HCT116 (cell line): ENCODE measurements around the gene MEN1. TPM values are rescaled to one million over a fixed set of nuclear protein-coding genes. Genes with fewer than 3 reads are reported as not detected.

Experiments used
- ATAC-seq: fragments of 200-7000 bp; cut with Tn5 transposase; 2 replicates; pipeline ENCODE4 v1.9.1; 2020; ENCODE audit warnings: mild to moderate bottlenecking, moderate library complexity
- BruUV-seq: library from RNA; stranded (reverse); fragments of 400-500 nt; replicated peaks from 2 replicates; lab custom pipeline; 2021; lab: Mats Ljungman, UMichigan
- CTCF ChIA-PET: fragments of 300-600 bp; sonication (Branson Sonifier 250); formaldehyde crosslinking; loops from one replicate; lab custom pipeline; 2021; ENCODE audit warnings: antibody characterized with exemption; lab: Charles Lee
- POLR2A ChIA-PET: fragments of 300-600, 350-600 bp; sonication (Branson Sonifier 250); formaldehyde crosslinking; loops from one replicate; lab custom pipeline; 2021; ENCODE audit warnings: antibody characterized with exemption; lab: Charles Lee
- RAD21 ChIA-PET, 2 experiments: fragments of 300-600 bp; sonication (Branson Sonifier 250); formaldehyde crosslinking; loops; one replicate each; lab custom pipeline; 2023; ENCODE audit warnings: low total read pairs in 2 of 2; ENCODE audit not compliant: uncharacterized antibody in 2 of 2, unreplicated experiment in 2 of 2, low non-redundant PET in 1 of 2; lab: Charles Lee
- DNase-seq: peaks from one replicate; pipeline ENCODE4 v3.0.0-alpha.2; 2010; ENCODE audit warnings: low read depth, low spot score
- H2AFZ ChIP-seq: fragments of 200-600 bp; shearing (Covaris generic), sonication (generic); 2 replicates; pipeline ENCODE4 v1.6.1; 2017; ENCODE audit warnings: low read depth, mixed run types, mixed read lengths, antibody characterized with exemption, low read length; ENCODE audit not compliant: poor library complexity, severe bottlenecking
- H3K27ac ChIP-seq: 2 replicates; pipeline ENCODE4 v1.5.1; 2012; ENCODE audit warnings: low read depth, low read length
- H3K27me3 ChIP-seq: fragments of 200-600 bp; sonication (generic); 2 replicates; pipeline ENCODE4 v1.6.1; 2016; ENCODE audit warnings: mixed run types, low read length, mixed read lengths; ENCODE audit not compliant: insufficient read depth
- H3K36me3 ChIP-seq, 2 experiments: fragments of 200-500 bp in 1 of 2; fragments of 200-600 bp in 1 of 2; sonication (Bioruptor generic) in 1 of 2; sonication (generic) in 1 of 2; 2 replicates each; pipeline versions ENCODE4 v1.5.1 to v1.6.1; 2014 to 2016; ENCODE audit warnings: low read length in 2 of 2, inconsistent platforms in 1 of 2, mixed read lengths in 1 of 2, mixed run types in 1 of 2; ENCODE audit not compliant: insufficient read depth in 2 of 2, control insufficient read depth in 1 of 2
- H3K4me1 ChIP-seq, 2 experiments: fragments of 200-600 bp in 1 of 2; sonication (generic) in 1 of 2; 2 replicates each; pipeline versions ENCODE4 v1.5.1 to v1.6.1; 2012 to 2017; ENCODE audit warnings: low read length in 2 of 2, inconsistent platforms in 1 of 2, mild to moderate bottlenecking in 1 of 2, mixed read lengths in 1 of 2, mixed run types in 1 of 2, moderate library complexity in 1 of 2; ENCODE audit not compliant: insufficient read depth in 2 of 2, control insufficient read depth in 1 of 2
- H3K4me2 ChIP-seq: fragments of 200-600 bp; sonication (generic); 2 replicates; pipeline ENCODE4 v1.6.1; 2017; ENCODE audit warnings: mixed run types, low read length, mixed read lengths
- H3K4me3 ChIP-seq, 2 experiments: fragments of 200-600 bp in 1 of 2; sonication (generic) in 1 of 2; replicated peaks in 1 of 2; 2 replicates each; pipeline ENCODE4 v1.5.1; 2011 to 2016; ENCODE audit warnings: low read length in 2 of 2, control low read depth in 1 of 2, low read depth in 1 of 2, mild to moderate bottlenecking in 1 of 2, mixed read lengths in 1 of 2, mixed run types in 1 of 2
- H3K79me2 ChIP-seq: fragments of 200-600 bp; sonication (generic); 2 replicates; pipeline ENCODE4 v1.6.1; 2017; ENCODE audit warnings: mild to moderate bottlenecking, mixed run types, low read length, moderate library complexity, mixed read lengths; ENCODE audit not compliant: insufficient read depth
- H3K9ac ChIP-seq: fragments of 200-600 bp; sonication (generic); 2 replicates; pipeline ENCODE4 v1.6.1; 2016; ENCODE audit warnings: low read length, mixed read lengths
- H3K9me2 ChIP-seq: fragments of 200-600 bp; sonication (generic), shearing (Covaris generic); 2 replicates; pipeline ENCODE4 v1.6.1; 2017; ENCODE audit warnings: mixed run types, mild to moderate bottlenecking, moderate library complexity; ENCODE audit not compliant: insufficient read depth
- H3K9me3 ChIP-seq, 2 experiments: fragments of 200-500 bp in 1 of 2; fragments of 200-600 bp in 1 of 2; sonication (Bioruptor generic) in 1 of 2; sonication (generic) in 1 of 2; 2 replicates each; pipeline ENCODE4 v1.6.1; 2014 to 2017; ENCODE audit warnings: low read length in 2 of 2, mixed read lengths in 2 of 2, inconsistent platforms in 1 of 2, low read depth in 1 of 2, mild to moderate bottlenecking in 1 of 2, mixed run types in 1 of 2, moderate library complexity in 1 of 2; ENCODE audit not compliant: control insufficient read depth in 1 of 2, insufficient read depth in 1 of 2
- H4K20me1 ChIP-seq: fragments of 200-600 bp; sonication (generic), shearing (Covaris generic); 2 replicates; pipeline ENCODE4 v1.6.1; 2017; ENCODE audit warnings: mixed run types, mild to moderate bottlenecking, moderate library complexity; ENCODE audit not compliant: insufficient read depth
- ATF3 ChIP-seq: IDR thresholded peaks from 2 replicates; pipeline ENCODE4 v1.6.1; 2012
- CBX3 ChIP-seq: IDR thresholded peaks from 2 replicates; pipeline ENCODE4 v1.6.1; 2012; ENCODE audit warnings: low read depth
- ELF1 ChIP-seq: IDR thresholded peaks from 2 replicates; pipeline ENCODE4 v1.6.1; 2012; ENCODE audit warnings: low read depth, borderline replicate concordance
- EZH2phosphoT487 ChIP-seq: fragments of 200-600 bp; IDR thresholded peaks from 2 replicates; pipeline ENCODE4 v1.6.1; 2018; ENCODE audit warnings: antibody characterized with exemption, borderline replicate concordance
- JUND ChIP-seq: IDR thresholded peaks from 2 replicates; pipeline ENCODE4 v1.6.1; 2012
- MAX ChIP-seq: IDR thresholded peaks from 2 replicates; pipeline ENCODE4 v1.6.1; 2012
- POLR2A ChIP-seq: IDR thresholded peaks from 2 replicates; pipeline ENCODE4 v1.7.0; 2011; ENCODE audit warnings: borderline replicate concordance; ENCODE audit not compliant: insufficient read depth, insufficient read length; ENCODE audit errors: extremely low read depth
- RAD21 ChIP-seq: IDR thresholded peaks from 2 replicates; pipeline ENCODE4 v1.6.1; 2012; ENCODE audit warnings: low read depth, mild to moderate bottlenecking
- REST ChIP-seq: IDR thresholded peaks from 2 replicates; pipeline ENCODE4 v1.6.1; 2012; ENCODE audit warnings: low read depth
- SIN3A ChIP-seq: IDR thresholded peaks from 2 replicates; pipeline ENCODE4 v1.6.1; 2012; ENCODE audit warnings: low read depth
- SRF ChIP-seq: IDR thresholded peaks from 2 replicates; pipeline ENCODE4 v1.6.1; 2012; ENCODE audit warnings: low read depth
- TCF7L2 ChIP-seq: IDR thresholded peaks from 2 replicates; pipeline ENCODE4 v1.7.0; 2011; ENCODE audit warnings: borderline replicate concordance, inconsistent platforms; ENCODE audit not compliant: insufficient read depth, insufficient read length; ENCODE audit errors: extremely low read depth
- YY1 ChIP-seq: IDR thresholded peaks from 2 replicates; pipeline ENCODE4 v1.6.1; 2011; ENCODE audit warnings: low read length, low read depth, moderate library complexity, mild to moderate bottlenecking; ENCODE audit not compliant: insufficient replicate concordance; ENCODE audit errors: extremely low read depth
- ZBTB33 ChIP-seq: IDR thresholded peaks from 2 replicates; pipeline ENCODE4 v1.6.1; 2011; ENCODE audit warnings: mild to moderate bottlenecking, low read length, moderate library complexity; ENCODE audit not compliant: insufficient replicate concordance; ENCODE audit errors: extremely low read depth
- ZFX ChIP-seq: fragments of 450-650 bp; IDR thresholded peaks from 2 replicates; pipeline ENCODE4 v1.6.1; 2017
- ZNF274 ChIP-seq: fragments of 200-500 bp; sonication (Bioruptor generic); IDR thresholded peaks from 2 replicates; pipeline ENCODE4 v1.6.1; 2014; ENCODE audit warnings: mild to moderate bottlenecking, low read depth, low read length, inconsistent platforms
- intact Hi-C: fragments of 100-400 bp; cut with micrococcal nuclease; formaldehyde crosslinking; loops from 2 replicates; pipeline ENCODE4 v1.10.0; 2022
- total RNA-seq: library from RNA; stranded (reverse); gene quantifications from one replicate; pipeline ENCODE4 v1.2.1, GENCODE V29; 2021; ENCODE audit not compliant: unreplicated experiment

MEN1 gene
- total RNA-seq, 1 experiment from 2014 or later: 62.1 TPM

- no peak for TF ChIP-seq TCF7L2
Measured at GRCh38 chr11:64859542-64860414, 49.4 kb upstream of the MEN1 start (continued).

GRCh38 chr11:64858467-64859263 is 48.3 kb upstream of the MEN1 start:
- ChIA-PET CTCF (interaction anchor here (0.9 to 1.5 kb wide), 3 partner anchors 11 to 29 kb away, joined by 3 to 5 read pairs (median 4); partner anchors contain the start of gene CDC42BPG), RAD21 (no interaction called here), POLR2A (interaction anchor here (1.1 to 9.0 kb wide), 2 partner anchors 9 to 19 kb away, joined by 4 to 56 read pairs; partner anchors contain the start of gene EHD1)
- Histone ChIP-seq H2AFZ (no peak overlapping the region), H3K9me2 (no peaks in the 10 kb centered on the region), H4K20me1 (no peaks in the 10 kb centered on the region), H3K9me3 (no peaks in the 10 kb centered on the region), H3K27me3 (no peaks in the 10 kb centered on the region), H3K36me3 (peaks cover 3 to 24% of the 10 kb centered on the region in 2 experiments; a peak in 2 of 4 replicates), H3K4me2 (peak overlapping the region; percentile 9; the same call in 1 of the 2 replicates), H3K4me1 (peaks cover 44 to 79% of the 10 kb centered on the region in 2 experiments), H3K79me2 (peaks cover 64% of the 10 kb centered on the region), H3K9ac (peak overlapping the region; percentile 3; the same call in 1 of the 2 replicates), H3K27ac (peak overlapping the region; percentile 42; the same call in 1 of the 2 replicates), H3K4me3 (no peak overlapping the region)
- BruUV-seq: no TSS peak
- intact Hi-C loops: no loop called here
- no peak for DNase-seq
- ATAC-seq: no peak
- no peak for TF ChIP-seq MAX
- TF ChIP-seq ZNF274: no peak
- TF ChIP-seq ZBTB33: no peak
- TF ChIP-seq TCF7L2: no peak
- no peak for TF ChIP-seq JUND
- TF ChIP-seq ATF3: no peak
- TF ChIP-seq ZFX: no peak
- TF ChIP-seq POLR2A: no peak
- TF ChIP-seq RAD21: no peak
- TF ChIP-seq SRF: no peak
- TF ChIP-seq SIN3A: no peak
- TF ChIP-seq ELF1: no peak
- TF ChIP-seq EZH2phosphoT487: no peak
- no peak for TF ChIP-seq CBX3
- TF ChIP-seq YY1: no peak
- no peak for TF ChIP-seq REST
